Fibroblast of skin of back (primary cell): ENCODE results near the gene LRP2.
A peak's percentile ranks its signal among the peaks of the same experiment; 100 is the strongest.
"Not testable (repeated sequence)": the region's sequence is repeated elsewhere in the genome, so short reads cannot be mapped to it uniquely, and the experiment has no call there.

ENCODE experiments used
- DNase-seq: peaks from one replicate; pipeline ENCODE4 v3.0.0-alpha.2; 2013

Gene LRP2

DNA sequence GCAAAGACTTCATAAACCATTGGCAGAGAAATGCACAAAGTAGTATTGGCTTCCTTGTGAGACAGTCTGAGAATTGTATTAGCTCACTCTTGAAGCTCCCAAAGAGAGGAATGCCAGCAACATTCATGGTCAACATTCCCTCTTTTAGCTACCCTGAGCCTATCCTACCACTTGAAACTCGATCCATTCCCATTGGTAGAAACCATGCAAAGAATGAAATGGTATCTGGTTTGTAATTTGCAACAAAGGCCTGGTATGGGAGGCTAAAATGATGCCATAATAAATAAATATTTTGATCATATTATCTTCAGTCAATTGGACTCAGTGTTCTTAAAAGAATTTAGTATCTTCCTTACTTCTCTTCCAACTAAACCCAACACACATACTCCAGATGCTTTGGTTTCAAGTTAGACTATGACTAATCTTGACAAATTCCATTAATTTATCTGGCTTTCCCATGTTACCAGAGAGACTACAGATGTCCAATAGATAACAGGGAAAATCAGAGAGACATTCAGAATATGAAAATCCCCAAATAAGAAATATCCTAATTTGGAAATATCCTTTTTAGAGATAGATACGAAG is 190.1 kb downstream of the LRP2 start:
- peak; percentile 2 for DNase-seq

DNA sequence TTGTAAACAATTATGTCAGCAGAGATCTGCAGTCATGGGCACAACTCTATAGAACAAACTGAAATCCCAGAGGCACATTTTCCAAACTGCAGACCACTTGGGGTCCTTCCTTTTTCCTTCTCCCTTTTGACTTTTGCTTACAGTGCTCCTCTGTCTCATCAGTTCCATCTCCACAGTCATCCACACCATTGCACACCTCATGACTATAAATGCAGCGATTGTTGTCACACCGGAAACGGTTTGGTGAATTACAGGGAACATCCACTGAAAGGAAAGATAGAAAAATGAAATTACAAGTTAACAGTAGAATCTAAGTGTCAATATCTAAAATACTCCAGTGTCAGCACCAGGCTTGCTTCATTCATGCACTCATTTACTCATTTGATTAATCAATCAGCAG is 196.5 kb downstream of the LRP2 start:
- no peak for DNase-seq

DNA sequence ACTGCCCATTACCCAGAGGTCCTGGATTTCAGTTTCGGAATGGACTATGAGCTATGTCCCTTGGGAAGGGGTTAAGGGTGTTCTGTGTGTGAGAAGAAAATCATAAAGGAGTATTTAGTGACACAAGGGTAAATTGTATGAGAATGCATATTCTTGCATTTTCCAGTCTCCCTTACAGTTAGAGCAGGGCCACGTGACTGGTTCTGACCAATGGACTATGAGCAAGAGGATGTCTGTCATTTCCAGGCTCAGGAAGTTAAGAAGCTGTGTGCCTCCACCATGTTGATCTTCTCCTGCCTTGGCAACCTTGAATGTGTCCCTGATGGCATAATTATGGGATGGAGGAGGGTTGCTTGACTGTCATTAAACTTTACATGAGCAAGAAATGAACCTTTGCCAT is 198.0 kb downstream of the LRP2 start:
- no peak for DNase-seq

DNA sequence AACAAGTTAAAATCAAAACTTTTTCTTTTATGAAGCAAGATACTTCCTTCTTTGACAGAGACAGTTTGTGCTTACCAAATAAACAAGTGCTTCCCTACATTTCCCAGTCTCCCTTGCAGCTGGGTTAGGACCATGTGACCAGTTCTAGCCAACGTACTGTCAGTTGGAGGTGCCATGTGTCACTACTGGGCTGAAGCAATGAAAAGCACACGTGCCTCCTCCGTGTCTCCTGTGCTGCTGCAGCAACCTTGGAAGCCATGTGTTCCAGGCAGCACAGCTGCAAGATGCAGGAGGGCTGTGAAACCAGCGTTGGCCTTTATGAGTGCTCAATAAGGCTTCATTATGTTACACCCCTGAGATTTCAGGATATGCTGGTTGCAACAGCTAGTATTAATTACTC is 199.7 kb downstream of the LRP2 start:
- no peak for DNase-seq

DNA sequence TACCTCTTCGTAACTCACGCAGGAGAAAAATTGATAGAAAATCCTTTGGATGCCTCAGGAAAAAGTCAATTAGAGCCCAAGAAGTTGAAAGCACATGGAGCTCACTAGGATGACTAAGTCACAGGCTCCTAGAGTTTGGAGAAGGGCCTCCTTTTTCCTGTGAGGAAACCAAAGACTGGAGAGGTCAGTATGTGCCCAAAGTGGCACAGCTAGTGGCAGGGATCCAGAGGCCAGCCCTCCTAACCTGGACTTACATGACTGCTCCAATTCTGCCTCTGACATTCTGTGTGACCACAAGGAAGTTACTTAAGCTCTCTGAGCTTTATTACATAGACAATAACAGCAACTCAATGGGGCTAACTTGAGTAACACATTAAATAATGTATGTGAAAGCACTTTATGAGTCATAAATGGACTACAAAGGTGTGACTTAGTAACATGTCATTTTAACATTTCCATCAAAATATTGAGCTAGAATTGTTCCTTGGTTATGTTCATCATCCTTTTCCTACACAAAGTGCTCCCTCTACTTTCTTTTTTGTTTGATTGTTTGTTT is 201.3 kb downstream of the LRP2 start:
- no peak for DNase-seq

DNA sequence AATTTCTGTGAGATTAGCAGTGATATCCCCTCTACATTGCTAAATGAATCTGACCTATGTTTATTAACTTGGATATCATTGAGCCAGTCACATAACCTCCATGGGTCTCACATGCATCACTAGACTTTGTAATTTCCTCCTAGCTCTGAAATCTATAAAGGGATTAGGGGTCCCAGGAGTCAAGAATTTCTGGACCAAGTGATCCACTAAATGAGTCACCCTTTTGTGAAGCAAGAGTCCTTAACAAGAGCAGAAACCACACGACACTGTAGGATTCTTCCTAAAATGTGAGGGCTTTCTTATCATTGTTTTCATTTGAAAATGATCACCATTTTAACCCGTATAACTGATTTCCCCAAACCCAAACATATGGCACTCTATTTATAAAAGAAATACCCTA is 202.6 kb downstream of the LRP2 start:
- DNase-seq: no peak

DNA sequence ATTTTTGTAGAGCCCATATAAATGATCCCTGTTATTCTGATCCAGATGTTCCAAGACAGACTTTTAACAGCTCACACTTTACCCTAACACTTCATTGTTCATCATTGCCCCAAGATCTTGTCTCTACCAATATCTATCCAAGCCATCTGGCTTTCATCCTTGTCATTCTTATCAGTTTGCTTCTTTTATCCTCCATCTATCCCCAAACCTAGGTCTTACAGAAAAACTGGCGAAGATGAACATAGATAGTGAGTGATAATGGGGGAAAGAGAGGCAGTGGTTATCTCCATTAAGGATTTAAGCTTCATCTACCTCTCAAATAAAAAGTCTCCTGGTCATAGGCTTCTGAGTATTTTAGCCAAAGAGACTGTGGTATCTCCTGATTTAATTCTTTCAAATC is 203.5 kb downstream of the LRP2 start:
- no peak for DNase-seq

DNA sequence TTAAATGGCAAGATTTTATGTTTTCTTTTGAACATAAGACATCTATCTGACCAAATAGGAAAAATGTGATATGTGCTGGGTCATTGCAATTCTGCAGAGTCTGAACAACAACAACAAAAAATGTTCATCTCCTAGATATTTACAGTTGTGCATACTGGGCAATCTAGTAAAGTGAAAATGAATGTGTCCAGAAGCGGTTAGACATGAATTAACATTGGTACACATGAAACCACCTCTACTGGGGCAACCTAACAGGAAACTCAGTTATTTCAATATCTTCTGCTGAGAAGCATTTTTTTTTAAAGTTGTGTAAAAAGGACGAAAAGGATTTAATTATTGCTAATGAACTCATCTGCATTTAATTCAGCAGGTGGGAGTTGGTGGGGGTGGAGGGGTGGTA is 216.1 kb downstream of the LRP2 start:
- DNase-seq: no peak

DNA sequence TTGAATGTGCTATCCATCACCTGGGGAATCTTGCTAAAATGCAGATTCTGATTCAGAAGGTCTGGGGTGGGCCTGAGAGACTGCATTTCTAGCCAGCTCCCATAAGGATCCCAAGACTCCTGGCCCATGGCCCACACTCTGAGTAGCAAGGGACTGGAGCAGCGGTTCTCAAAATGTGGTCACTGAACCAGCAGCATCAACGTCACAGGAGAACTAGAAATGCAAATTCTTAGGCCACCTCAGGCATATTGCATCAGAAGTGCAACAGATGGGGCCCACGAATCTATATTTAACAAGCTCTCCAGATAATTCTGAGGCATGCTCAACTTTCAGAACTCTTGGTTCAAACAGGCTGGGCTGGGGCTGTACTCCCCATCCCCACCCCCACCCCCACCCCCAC is 218.3 kb downstream of the LRP2 start:
- DNase-seq: no peak

DNA sequence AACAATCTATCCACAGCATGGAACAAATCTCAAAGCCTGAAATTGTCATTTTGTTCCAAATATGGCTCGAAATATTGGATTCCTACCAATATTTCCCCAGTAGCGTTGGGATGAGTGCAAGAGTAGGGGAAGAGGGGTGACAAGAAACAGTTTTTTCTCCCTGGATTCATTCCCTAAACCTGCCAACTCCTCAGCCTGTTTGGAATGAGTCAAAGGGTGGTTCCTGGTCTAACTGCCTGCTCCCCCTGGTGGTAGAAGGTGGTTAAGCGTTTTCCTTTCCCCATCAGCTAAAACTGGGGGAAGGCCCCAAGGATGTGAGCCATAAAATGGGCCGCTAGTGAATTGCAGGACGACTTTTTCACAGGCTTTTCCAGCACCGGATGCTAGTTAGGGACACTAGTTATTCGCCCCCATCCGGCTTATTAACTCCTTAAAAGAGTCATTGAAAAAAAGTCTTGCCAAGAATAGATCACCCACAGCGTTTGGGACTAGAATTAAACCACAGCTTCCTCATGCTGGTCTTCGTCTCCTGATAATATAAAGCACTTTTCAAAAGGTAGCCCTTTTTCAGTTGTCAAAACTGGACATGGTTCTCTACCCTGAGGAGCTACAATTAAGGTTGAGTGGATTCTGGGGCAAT is 220.5 kb downstream of the LRP2 start:
- peak; percentile 59 for DNase-seq

DNA sequence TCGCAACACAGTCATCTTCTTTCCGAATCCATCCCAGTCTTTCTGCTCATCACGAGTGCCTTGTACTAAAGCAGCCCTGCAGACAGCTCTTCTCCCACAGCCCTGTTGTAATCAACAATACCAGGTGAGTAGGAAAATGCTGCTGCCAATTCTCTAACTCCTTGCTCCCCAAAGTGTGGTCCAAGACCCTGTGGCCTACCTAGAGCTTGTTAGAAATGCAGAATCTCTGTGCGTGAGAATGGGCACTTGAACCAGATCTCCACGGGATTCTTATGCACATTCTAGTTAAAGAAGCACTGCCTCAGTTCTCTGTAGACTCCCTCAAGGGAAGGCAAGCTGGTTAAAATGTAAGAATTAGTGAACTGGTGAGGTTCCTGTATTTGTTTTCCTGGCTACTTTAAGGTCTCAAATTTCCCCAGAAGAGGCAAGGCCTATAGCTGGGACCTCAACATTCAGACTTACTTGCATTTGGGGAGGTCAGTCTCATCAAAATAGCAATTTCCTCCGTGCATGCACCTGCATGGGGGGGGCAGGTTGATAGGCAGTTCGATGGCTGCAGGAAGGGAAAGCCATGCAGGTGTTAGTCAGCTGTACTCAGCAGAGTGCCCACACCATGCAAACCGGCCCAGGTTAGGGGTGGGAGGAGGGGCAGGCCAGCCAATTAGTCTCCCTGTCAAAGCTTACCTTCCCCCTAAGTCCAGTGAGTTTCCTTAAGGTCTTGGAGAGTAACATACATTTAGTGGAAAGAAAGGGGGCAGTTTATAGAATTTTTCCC is 222.2 kb downstream of the LRP2 start:
- no peak for DNase-seq

DNA sequence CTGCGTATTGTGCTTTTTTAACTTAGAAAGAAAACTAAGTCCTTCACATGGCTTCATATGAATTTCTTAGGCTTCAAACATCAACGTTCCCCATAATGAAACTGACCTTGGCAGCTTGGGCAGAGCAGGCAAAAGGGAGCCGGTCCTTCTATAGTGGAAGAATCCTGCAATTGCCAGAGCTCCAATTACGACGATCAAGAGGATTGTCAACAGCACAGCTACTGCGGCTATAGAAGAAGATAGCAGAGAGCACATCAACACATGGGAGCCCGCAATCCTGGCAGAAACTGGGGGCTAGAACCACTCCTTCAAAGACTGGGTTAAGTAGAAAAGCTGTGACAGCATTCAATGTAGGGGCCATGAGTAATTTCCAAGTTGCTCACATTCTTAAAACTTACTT is 223.2 kb downstream of the LRP2 start:
- no peak for DNase-seq

DNA sequence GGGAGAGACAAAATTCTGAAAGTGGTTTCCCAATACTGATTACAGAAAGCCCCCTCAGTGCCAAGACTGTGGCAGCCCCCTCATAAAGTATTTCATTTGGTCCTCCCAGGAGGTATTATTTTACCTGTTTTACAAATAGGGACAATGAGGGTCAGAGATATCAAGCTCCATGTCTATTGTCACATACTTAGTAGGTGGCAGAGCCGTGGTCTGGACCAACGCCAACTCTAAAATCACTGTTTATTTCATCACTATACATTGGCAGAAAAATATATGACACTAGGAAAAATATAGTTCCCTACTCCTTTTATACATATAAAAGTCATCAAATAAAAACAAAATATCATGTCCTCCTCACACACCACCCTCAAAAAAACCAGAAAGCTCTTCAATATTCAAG is 224.4 kb downstream of the LRP2 start:
- no peak for DNase-seq

DNA sequence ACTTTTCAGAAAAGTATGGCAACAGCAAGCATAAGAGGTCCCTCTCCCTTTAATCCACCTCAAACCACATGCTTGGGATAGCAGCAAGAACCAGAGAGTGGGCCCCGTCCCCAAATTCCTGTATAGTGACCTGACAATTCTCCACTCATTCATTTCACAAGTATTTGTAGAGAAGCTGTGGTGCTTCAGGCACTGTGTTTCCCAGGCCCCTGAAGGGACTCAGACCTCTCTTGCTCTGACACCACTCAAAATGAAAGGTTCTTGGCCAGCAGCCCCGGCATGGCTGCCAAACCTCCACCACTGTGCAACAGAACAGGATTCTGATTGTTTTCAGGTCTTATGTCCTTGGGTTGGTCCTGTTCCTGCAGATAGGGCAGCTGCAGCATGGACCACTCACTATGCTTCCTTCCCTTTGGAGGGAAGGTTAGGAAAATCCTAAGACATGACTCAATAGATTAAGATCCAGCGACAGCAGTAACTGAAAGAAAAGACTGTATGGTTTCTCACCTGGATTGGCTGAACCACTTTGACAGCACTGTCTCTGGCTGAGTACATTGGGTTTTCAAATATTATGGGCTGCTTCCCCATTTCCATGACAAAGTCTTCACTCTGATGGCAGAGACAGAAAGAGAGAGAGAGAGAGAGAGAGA is 225.3 kb downstream of the LRP2 start:
- no peak for DNase-seq

DNA sequence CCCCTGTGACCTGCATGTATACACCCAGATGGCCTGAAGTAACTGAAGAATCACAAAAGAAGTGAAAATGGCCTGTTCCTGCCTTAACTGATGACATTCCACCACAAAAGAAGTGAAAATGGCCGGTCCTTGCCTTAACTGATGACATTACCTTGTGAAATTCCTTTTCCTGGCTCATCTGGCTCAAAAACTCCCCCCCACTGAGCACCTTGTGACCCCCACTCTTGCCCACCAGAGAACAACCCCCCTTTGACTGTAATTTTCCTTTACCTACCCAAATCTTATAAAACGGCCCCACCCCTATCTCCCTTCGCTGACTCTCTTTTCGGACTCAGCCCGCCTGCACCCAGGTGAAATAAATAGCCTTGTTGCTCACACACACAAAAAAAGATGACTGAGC is 225.9 kb downstream of the LRP2 start:
- DNase-seq: not testable (repeated sequence)

DNA sequence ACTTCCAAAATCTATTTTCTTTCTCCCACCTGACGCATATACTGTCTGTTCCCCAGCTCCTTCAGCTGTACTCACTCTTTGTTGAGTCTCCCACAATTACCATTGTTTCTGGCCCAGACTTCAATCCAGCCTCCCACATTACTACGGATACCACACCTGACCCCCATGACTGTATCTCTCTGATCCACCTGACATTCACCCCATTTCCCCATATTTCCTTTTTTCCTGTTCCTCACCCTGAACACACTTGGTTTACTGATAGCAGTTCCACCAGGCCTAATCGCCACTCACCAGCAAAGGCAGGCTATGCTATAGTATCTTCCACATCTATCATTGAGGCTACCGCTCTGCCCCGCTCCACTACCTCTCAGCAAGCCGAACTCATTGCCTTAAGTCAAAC is 228.1 kb downstream of the LRP2 start:
- not testable (repeated sequence) for DNase-seq

DNA sequence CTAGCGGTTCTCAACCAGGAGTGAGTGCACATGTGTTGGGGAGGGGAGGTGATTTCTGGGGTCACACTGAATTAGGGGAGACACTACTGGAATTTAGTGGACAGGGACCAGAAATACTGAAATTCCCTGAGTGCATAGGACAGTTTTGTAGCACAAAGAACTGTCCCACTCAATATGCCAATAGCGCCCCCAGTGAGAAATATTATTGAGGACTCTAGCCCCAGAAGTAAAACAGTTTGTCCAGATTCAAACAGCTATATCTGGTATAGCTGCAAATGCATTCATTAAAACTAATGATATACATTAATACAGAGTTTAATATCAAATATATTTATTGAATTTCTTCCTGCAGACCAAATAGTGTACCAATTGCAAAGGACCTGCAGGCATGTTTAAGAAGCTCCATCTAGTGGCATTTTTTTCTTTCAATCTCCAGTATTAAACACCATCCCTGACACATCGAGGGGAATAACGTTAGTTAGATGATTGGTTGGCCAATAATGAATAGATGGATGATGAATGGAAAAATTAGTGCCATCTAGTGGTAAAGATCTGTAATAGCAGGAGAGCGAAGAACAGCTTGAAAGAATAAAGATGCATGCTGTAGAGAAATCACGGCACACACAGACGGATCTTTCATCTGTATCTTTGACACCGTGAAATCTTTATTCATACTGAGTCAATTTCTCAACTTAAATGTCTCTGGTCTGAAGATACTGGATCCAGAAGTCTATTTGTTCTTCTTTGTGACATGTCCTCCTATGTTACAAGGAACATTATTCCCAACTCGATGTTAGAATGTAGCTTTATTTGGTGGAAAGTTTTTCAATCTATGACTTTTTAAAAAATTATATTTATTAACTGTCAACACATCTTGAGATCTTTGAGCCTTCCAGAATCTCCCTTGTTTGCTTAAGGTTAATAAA is 230.5 kb downstream of the LRP2 start:
- peak; percentile 42 for DNase-seq

DNA sequence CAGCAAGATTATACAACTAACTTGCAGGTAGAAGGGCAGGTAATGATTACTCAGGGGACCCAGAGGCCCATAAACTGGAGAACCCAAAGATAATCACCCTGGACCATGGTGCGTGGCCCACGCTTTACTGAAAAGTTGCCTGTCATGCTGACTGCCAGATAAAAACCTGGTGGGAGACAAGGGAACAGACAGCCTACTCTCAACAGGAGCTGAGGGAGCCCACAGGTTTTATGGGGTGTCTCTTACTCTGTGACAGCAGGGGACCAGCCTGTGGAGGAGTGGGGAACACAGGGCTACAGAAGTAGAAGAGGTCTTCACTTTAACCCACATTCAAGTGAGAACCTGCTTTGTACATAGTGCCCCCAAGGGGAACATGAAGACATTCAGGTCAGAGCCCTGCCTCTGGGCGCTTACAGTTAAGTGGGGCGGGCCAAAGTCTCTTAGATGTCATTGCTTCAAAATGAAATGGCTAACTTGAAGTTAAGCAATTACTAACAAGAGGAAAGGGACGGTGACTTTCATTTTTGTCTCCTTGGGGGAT is 232.6 kb downstream of the LRP2 start:
- no peak for DNase-seq

DNA sequence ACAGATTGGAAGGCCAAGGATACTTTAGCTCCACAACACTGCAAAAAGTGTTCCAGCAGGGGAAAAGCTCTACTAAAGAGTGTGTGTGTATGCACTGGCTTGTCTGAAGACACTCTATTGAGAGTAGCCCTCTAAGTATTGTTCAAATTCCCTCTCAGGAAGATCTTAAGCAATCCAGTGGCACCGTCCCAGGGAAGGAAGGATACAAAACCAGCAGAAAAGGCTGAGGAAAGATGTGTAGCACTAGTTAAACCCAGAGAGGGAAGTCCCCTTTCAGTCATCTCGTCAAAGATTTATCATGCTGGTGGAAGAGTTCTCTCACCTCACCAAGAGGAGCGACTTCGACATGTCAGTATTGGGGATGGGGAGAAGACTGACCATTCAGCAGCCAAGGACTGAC is 242.5 kb downstream of the LRP2 start:
- no peak for DNase-seq

DNA sequence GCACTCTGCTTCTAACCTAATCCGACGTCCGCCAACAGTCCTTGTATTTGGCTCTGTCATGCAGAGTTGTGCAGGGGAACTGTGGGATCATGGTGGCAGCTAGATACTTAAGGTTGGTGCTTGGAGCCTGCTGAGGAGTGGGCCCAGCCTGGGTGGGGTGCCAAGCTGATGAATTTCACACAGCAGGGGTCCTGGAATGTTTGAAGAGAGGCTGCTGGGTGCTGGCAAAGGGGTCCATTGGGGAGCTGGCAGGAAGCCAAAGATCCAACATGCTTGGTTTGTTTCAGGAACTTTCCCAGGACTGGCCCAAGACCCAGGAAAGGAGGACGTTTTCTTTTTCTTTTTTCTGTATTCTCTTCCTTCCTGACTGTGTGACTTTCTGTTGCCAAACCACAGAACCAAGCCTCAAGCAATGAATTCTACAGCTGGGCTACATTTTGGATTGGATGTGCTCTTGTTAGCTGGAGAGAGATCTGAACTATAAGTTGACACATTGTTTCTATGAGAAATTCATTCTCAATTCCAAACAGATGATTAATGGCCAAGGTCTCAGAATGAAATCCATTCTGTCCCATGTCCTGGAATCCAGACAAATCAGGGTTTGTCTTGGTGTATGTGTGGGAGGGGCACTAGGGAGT is 243.1 kb downstream of the LRP2 start:
- no peak for DNase-seq

DNA sequence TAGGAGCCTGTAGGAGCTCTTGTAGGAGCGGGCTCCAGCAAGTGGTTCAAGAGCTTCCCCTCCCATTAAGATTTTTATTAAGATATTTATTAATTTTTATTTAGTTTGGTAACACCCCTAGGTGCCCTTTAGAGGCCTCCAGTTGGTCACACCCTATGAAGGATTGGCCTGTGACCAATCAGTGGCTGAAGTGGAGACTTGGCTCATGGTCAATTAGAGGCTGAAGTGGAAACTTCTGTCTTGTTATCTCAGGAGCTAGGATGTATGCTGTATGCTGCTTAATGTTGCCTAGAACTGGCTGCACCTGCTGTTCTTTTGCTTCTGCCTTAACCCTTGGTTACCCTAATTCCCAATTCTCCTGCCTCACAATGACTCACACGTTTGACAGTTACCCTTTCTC is 244.3 kb downstream of the LRP2 start:
- DNase-seq: no peak
